GM18502 (cell line): ENCODE results near the gene PHF21A.

Experiments
- ATAC-seq: cut with Tn5 transposase; IDR thresholded peaks from one replicate; pipeline ENCODE4 v1.9.1; 2021; ENCODE audit warnings: mild to moderate bottlenecking; ENCODE audit not compliant: unreplicated experiment, poor library complexity

Gene PHF21A

DNA sequence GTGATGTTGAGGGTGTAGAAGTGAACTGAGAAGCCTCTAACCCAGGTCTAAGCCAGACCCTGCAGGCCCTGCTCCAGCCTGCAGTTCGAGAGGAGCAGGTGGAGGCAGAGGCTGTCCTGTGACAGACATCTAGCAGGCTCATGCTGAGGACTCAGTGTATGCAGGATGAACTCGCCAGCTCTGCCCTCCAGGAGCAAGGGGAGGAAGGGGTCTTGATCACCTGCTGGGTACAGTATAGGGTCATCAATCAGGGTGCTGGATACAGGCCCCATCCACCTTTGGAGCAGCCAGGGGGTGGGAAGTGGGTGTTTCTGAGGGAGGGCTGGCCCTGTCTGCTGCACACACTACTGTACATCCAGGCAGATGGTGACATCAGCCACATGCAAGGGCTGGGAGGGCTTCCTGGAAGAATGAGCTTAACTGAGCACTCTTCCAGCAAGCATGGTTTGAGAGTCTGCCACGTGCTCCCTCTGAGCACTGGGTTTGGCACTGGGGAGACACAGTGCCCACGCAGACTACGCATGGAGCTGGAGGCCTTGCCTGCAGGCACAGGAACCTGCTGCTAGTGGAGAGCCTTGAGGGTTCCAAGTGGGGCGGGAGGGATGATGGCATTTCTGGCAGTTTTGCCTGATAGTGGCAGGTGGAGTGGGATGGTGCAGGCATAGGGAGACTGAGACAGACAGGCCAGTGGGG is 226.6 kb downstream of the PHF21A start:
- no peak for ATAC-seq

DNA sequence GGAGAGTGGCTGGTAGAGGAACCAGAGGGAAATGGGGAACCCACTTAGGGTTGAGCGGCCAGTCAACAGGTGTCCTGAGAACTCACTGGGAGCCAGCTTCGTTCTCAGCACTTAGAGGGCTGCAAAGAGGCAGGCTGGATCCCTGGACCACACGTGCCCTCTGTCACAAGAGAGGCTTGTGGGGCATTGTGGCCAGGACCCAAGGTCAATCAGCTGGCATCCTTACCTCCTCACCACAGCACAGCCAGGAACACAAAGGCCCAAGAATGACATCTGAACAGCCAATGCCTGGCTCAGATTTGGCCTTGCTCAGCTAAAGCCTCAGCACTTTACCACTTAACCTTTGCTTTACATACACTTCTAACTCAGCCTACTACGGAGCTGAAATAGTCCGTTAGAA is 228.4 kb downstream of the PHF21A start:
- ATAC-seq = no peak

DNA sequence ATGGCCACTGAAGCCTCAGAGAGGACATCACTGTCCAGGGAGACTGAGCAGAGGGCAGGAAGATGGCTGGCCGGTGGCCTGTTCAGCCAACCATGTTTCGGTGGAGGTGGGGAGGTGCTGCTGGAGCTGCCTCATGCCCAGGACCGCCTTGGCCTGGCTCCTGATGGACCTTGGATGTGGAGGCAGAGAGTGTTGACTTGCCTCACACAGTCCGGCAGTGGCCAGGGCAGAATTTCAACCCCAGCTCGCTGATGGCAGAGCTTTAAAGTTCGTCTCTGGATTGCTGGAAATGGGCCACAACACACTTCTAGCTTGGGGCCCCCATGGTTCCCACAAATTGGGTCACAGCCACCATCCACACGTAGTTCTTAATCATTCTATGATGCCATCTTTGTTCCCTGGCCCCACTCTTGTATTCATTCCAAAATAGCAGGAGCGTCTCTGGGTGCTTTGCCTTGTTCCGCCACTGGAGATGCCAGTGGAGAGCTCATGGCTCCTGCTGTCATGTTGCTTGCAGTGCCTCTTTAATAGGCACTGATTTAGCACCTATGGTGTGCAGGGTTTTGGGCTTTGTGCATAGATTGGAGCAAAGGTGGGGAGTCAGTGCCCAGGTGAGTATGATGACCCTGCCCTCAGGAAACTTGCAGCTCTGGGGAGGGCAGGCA is 230.2 kb downstream of the PHF21A start:
- no peak for ATAC-seq

DNA sequence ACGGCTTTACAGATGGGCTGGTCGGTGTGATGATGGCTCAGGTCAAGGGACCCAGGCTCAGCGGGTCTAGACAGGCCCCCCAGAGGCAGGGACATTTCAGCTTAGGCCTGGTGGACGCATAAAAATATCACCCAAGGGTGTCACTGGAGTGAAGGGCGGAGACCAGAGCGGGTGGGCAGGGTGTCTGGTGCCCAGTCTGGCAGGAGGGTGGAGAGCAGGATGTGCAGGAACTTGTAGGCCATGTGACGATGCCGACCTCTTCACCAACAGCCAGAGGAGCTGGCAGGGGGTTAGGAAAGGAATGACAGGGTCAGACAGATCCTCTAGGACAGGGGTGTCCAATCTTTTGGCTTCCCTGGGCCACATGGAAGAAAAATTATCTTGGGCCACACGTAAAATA is 231.3 kb downstream of the PHF21A start:
- no peak for ATAC-seq

DNA sequence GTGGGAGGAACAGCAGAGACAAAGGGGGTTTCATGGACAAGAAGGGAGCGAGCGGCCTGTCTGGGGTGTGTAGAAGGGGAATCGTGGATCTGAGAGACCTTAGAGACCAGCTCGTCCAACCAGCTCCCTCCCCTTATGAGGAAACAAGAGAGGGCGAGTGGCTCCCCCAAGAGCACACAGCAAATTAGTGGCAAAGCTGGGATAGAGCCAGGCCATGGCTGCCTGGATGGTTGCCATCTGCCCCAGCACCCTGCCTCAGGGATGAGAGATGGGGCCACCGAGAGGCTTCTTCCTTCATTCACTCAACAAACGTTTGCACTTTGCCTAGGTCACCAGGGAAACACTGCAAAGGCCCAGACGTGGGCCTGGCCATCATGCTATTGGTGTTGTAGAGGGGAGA is 231.7 kb downstream of the PHF21A start:
- no peak for ATAC-seq

DNA sequence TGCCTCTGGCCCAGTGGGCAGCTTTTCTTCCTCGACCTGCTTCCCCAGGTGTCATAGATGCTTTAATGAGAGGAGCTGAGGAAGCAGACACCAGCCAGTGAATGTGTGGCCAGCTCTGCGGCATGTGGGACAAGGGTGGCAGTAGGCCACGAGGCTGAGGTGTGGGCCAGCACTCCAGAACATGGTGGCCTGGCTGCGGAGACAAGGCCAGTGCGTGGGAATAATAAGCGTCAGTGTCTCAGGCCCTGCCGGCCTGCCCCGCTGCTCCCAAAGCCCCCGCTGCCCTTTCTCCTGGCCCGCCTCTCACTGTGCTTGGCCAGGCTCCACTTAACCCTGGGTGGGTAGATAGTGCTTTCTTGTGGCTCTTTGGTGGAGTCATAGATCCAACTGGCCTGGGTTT is 233.7 kb downstream of the PHF21A start:
- ATAC-seq = no peak

DNA sequence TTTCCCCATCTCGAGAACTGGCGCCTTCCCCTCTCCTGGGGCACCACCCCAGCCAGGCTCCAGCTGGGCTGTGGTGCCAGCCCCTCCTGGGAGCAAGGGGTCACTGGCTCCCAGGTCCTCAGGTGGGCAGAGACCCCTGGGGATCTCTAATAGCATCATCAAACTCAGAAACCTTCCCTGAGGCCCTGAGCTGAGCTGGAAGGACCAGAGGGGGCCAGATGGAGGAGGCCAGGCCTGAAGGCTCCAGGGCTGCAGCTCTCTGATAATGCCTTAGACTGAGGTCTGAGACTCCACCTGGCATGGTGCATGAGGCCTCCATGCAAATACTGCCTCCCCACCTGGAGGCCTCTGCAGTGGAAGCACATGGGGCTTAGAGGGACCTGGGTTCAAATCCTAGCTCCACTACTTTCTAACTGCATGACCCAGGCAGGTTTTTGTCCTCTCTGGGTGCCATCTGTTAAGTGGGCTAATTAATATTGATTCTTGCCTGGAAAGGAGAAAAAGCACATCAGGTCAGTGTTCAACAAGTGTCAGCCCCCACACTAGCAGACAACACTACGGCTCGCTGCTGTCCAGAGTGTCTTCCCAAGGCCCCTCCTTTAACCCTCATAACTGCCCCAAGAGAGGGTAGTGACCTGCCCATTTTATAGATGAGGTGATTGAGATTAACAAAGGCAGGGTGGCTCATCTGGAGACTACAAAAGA is 234.3 kb downstream of the PHF21A start:
- ATAC-seq = no peak

DNA sequence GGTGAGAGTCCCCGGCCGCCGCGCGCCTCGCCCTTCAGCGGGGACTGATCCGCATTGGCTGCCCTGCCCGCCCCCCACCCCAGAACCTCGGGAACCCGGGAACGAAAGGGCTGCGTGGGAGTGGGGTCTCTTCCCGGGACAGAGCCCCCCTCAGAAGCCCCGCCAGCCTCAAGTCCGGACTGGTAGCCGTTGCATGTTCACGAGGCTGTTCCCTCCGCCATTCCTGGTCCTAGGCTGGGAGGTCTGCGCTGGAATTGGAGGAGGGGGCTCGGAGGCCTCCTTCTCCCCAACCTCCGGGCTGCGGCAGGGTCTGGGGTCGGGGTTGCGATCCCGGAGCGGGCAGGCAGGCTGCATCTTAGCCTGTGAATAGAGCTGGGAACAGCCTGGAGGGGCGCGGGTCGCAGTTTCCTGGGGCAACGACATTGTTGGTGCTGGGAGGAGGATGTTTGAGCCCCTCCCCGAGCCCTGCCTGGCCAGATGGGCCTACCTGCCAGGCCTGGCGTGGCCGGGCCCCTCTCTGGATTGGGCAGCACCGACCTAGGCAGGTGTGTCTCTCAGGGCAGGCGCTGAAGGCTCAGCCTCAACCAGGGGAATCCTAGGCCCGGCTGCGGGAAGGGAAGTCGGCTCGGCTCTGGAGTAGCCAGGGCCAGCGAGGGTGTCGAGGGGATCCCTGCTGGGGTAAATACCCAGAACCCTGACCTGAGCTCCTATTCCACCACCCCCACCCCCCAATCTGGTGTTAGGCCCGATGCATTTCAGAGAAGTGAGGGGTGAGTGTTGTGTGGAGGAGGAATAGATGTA is 235.1 kb downstream of the PHF21A start:
- no peak for ATAC-seq

DNA sequence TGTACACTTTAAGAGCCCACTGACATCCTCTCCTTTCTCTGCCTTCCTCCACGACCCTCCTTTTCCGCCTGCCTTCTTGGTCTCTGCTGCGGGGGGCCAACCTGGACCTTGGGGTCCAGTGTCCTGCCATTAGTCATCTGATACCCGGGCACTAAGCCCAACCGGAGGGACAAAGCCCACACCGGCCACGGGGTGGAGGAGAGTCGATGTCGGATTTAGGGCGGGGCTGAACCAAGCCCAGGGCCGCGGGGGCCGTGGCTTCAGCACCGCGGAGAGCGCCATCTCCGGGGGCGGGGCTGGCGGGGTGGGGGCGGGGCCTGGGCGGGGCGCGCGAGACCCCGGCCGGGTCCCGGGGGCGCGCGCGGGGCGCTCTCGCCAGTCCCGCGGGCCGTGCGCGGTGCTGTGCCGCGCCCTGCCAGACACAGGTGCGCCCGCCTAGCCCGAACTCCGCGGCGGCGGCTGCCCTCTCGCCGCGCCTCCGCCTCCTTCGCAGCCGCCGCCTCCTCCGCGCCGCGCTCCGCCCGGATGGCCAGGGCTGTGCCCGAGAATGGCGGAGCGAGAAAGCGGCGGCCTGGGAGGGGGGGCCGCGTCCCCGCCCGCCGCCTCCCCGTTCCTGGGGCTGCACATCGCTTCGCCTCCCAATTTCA is 235.9 kb downstream of the PHF21A start, which contains the start of gene MAPK8IP1:
Gene MAPK8IP1 (plus strand): TSS at position 378 of the 647 bp plus-strand sequence. CDS start 170 bp downstream, at position 548.
- peak; percentile 73 for ATAC-seq

DNA sequence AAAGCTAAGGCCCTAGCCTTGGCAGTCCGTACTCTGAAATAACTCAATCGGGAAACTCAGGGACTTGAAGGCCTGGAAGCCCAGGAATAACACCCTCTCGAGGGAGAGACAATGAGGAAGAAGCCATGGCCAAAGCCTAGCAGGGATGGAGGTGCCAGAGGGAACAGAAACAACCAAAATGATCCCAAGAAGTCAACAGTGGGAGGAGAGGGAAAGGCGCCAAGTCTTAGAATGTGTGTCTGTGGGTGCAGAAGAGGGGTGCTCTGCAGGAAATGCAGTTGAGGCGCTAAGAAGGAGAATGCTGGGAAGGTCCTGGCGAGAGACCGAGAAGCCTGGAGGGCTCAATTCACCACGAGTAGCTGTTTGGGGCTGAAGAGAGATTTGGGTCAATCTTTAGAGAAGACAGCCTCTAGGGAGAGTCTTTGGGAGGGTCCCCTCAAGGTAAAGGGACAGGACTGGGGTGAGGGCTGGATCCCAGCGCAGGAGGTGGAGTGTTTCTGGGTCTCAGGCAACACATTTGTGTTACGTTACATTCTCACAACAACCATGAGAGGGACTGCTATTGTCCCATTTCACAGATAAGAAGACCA is 236.6 kb downstream of the PHF21A start:
- ATAC-seq = no peak
